Ishikawa (cell line): ENCODE data around the gene STX18.

Source experiments
- CEBPB ChIP-seq: IDR thresholded peaks from 2 replicates; pipeline ENCODE4 v1.6.1; 2012
- CREB1 ChIP-seq: IDR thresholded peaks from 2 replicates; pipeline ENCODE4 v1.6.1; 2012; ENCODE audit warnings: low read depth
- EGR1 ChIP-seq: IDR thresholded peaks from 2 replicates; pipeline ENCODE4 v1.6.1; 2012
- EP300 ChIP-seq: IDR thresholded peaks from 2 replicates; pipeline ENCODE4 v1.6.1; 2012; ENCODE audit warnings: borderline replicate concordance
- FOXM1 ChIP-seq: IDR thresholded peaks from 2 replicates; pipeline ENCODE4 v1.6.1; 2012; ENCODE audit warnings: low read depth, borderline replicate concordance
- MAX ChIP-seq: IDR thresholded peaks from 2 replicates; pipeline ENCODE4 v1.6.1; 2012
- NFIC ChIP-seq: IDR thresholded peaks from 2 replicates; pipeline ENCODE4 v1.6.1; 2012
- RAD21 ChIP-seq: IDR thresholded peaks from 2 replicates; pipeline ENCODE4 v1.6.1; 2012; ENCODE audit warnings: low read depth
- REST ChIP-seq: IDR thresholded peaks from 2 replicates; pipeline ENCODE4 v1.6.1; 2012; ENCODE audit warnings: low read depth, mild to moderate bottlenecking
- TAF1 ChIP-seq: IDR thresholded peaks from 2 replicates; pipeline ENCODE4 v1.6.1; 2012; ENCODE audit warnings: low read depth, mild to moderate bottlenecking
- TCF12 ChIP-seq: IDR thresholded peaks from 2 replicates; pipeline ENCODE4 v1.6.1; 2012; ENCODE audit warnings: low read depth
- TEAD4 ChIP-seq: IDR thresholded peaks from 2 replicates; pipeline ENCODE4 v1.6.1; 2012
- USF1 ChIP-seq: IDR thresholded peaks from 2 replicates; pipeline ENCODE4 v1.6.1; 2012
- YY1 ChIP-seq: IDR thresholded peaks from 2 replicates; pipeline ENCODE4 v1.6.1; 2012; ENCODE audit warnings: low read depth
- ZBTB7A ChIP-seq: IDR thresholded peaks from 2 replicates; pipeline ENCODE4 v1.6.1; 2012; ENCODE audit warnings: low read depth

The STX18 gene

GRCh38 chr4:4421356-4421755, 120.5 kb downstream of the STX18 start:
- TF ChIP-seq REST = no peak
- TF ChIP-seq EGR1 = no peak
- TF ChIP-seq FOXM1 = no peak
- no peak for TF ChIP-seq TAF1
- TF ChIP-seq MAX = no peak
- no peak for TF ChIP-seq ZBTB7A
- TF ChIP-seq RAD21 = no peak
- TF ChIP-seq CREB1 = no peak
- no peak for TF ChIP-seq USF1
- no peak for TF ChIP-seq TEAD4
- no peak for TF ChIP-seq CEBPB
- TF ChIP-seq YY1 = no peak
- TF ChIP-seq NFIC = no peak

- no peak for TF ChIP-seq NFIC
- no peak for TF ChIP-seq CREB1
- TF ChIP-seq TAF1 = no peak
- TF ChIP-seq ZBTB7A = no peak
- TF ChIP-seq EP300 = no peak
- no peak for TF ChIP-seq USF1
- no peak for TF ChIP-seq REST
- no peak for TF ChIP-seq FOXM1
Measured at GRCh38 chr4:4420421-4420820, 121.4 kb downstream of the STX18 start.

- TF ChIP-seq ZBTB7A (no peak), TAF1 (no peak), REST (no peak), CREB1 (no peak), YY1 (no peak), CEBPB (no peak), EP300 (no peak), RAD21 (no peak), EGR1 (no peak), TEAD4 (no peak), FOXM1 (no peak), NFIC (no peak), USF1 (no peak), TCF12 (no peak), MAX (no peak)
Measured at GRCh38 chr4:4419896-4420295, 122.0 kb downstream of the STX18 start.

- TF ChIP-seq USF1 (no peak), EP300 (no peak), NFIC (no peak), FOXM1 (no peak), YY1 (no peak), TCF12 (no peak), RAD21 (no peak), EGR1 (no peak), TEAD4 (no peak), CEBPB (no peak), MAX (no peak), REST (no peak)
Measured at GRCh38 chr4:4418676-4419390, 123.0 kb downstream of the STX18 start.
